Activated naive CD4-positive, alpha-beta T cell treated with Interleukin-2 at 50 U/mL for 16 hours (primary cell): ENCODE results near the gene SLC1A3.

ENCODE experiments used
- DNase-seq: peaks from one replicate; pipeline ENCODE4 v3.0.0-alpha.2; 2020

SLC1A3 gene

GRCh38 chr5:36722900-36723299 is 116.5 kb downstream of the SLC1A3 start:
- DNase-seq = no peak

GRCh38 chr5:36723912-36724311 is 117.5 kb downstream of the SLC1A3 start:
- DNase-seq = no peak

- peak; percentile 8 for DNase-seq
Observed at GRCh38 chr5:36724467-36725332, 118.3 kb downstream of the SLC1A3 start.

- no peak for DNase-seq
Observed at GRCh38 chr5:36726317-36726716, 119.9 kb downstream of the SLC1A3 start.

GRCh38 chr5:36726767-36727166 is 120.4 kb downstream of the SLC1A3 start:
- DNase-seq = no peak

- no peak for DNase-seq
Observed at GRCh38 chr5:36728697-36729543, 122.5 kb downstream of the SLC1A3 start.

- no peak for DNase-seq
Observed at GRCh38 chr5:36730537-36731216, 124.3 kb downstream of the SLC1A3 start.

- no peak for DNase-seq
Observed at GRCh38 chr5:36733183-36733582, 126.8 kb downstream of the SLC1A3 start.

- no peak for DNase-seq
Observed at GRCh38 chr5:36734422-36734821, 128.0 kb downstream of the SLC1A3 start.

GRCh38 chr5:36735891-36736290 is 129.5 kb downstream of the SLC1A3 start:
- DNase-seq = no peak
